GM12891 (cell line): ENCODE measurements around the gene CIB4.

Source experiments
- POLR2A ChIP-seq: IDR thresholded peaks from 2 replicates; pipeline ENCODE4 v1.6.1; 2011; ENCODE audit warnings: low read depth, low read length, control low read depth
- POLR2AphosphoS5 ChIP-seq: IDR thresholded peaks from 2 replicates; pipeline ENCODE4 v1.6.1; 2011; ENCODE audit warnings: low read depth, low read length, control low read depth
- TAF1 ChIP-seq: IDR thresholded peaks from 2 replicates; pipeline ENCODE4 v1.6.1; 2011; ENCODE audit warnings: low read depth, low read length, control low read depth

- TF ChIP-seq POLR2A (no peak), POLR2AphosphoS5 (no peak), TAF1 (no peak)
Observed at GRCh38 chr2:26585966-26586365, 55.2 kb downstream of the CIB4 start.
